ENCODE results near the gene ZYX. TPM values are rescaled to one million over a fixed set of nuclear protein-coding genes. Genes with fewer than 3 reads are reported as not detected.

Gene ZYX
- polyA plus RNA-seq, 1 of the 3 experiments (the other 2 are of a cell fraction) = 271 TPM

GRCh38 chr7:143384661-143385631 is 3.8 kb downstream of the ZYX start:
- Histone ChIP-seq H3K36me3 (replicated peaks in 1 of 2; ENCODE audit: control insufficient read depth in 1 of 2, insufficient read depth in 2 of 2, low read length in 1 of 2) (peaks cover 49 to 72% of the 10 kb centered on the region in 2 experiments), H3K79me2 (ENCODE audit: insufficient read depth) (peaks cover 92% of the 10 kb centered on the region), H3K4me3 (ENCODE audit: low read depth in 2 of 2, low read length in 1 of 2) (peak overlapping the region; percentile 79 to 99; a peak in 3 of 4 replicates), H3K9ac (peak overlapping the region; percentile 99), H3K27ac (ENCODE audit: low read depth in 2 of 2, low read length in 1 of 2) (peak overlapping the region in 1 of 2 experiments; percentile 100; a peak in 2 of 4 replicates), H3K4me2 (peak overlapping the region; percentile 100), H4K20me1 (ENCODE audit: insufficient read depth) (peaks cover 81% of the 10 kb centered on the region), H3K9me3 (no peaks in the 10 kb centered on the region), H3K9me2 (no peaks in the 10 kb centered on the region), H3K4me1 (ENCODE audit: control insufficient read depth in 1 of 2, insufficient read depth in 2 of 2, low read depth in 1 of 2, low read length in 1 of 2) (peaks cover 18 to 51% of the 10 kb centered on the region in 2 experiments; a peak in 3 of 4 replicates), H2AFZ (ENCODE audit: low read depth) (no peak overlapping the region), H3F3A (replicated peaks; ENCODE audit: insufficient read depth) (peaks cover 50% of the 10 kb centered on the region), H3K27me3 (ENCODE audit: insufficient read depth) (no peaks in the 10 kb centered on the region)
- ChIA-PET POLR2A (interaction anchor here (0.6 kb wide), 1 partner anchor 739 kb away, joined by 5 read pairs; no protein-coding TSS in a partner anchor), CTCF (interaction anchor here (0.8 to 2.8 kb wide), 3 partner anchors 32 to 574 kb away, joined by 3 to 13 read pairs (median 3); no protein-coding TSS in a partner anchor)
- no peak for DNase-seq
- 78% methylated on average over 14 of the region's 14 CpGs for WGBS (ENCODE audit: low lambda C conversion rate)
- TF ChIP-seq REST (IDR thresholded peaks at IDR 0.05; ENCODE audit: low read depth, low read length) = no peak
- TF ChIP-seq CTCF (IDR thresholded peaks at IDR 0.05) = no peak
- peak; percentile 3 for TF ChIP-seq POLR2AphosphoS5 (IDR thresholded peaks at IDR 0.05; ENCODE audit: low read depth, low read length)

DNA sequence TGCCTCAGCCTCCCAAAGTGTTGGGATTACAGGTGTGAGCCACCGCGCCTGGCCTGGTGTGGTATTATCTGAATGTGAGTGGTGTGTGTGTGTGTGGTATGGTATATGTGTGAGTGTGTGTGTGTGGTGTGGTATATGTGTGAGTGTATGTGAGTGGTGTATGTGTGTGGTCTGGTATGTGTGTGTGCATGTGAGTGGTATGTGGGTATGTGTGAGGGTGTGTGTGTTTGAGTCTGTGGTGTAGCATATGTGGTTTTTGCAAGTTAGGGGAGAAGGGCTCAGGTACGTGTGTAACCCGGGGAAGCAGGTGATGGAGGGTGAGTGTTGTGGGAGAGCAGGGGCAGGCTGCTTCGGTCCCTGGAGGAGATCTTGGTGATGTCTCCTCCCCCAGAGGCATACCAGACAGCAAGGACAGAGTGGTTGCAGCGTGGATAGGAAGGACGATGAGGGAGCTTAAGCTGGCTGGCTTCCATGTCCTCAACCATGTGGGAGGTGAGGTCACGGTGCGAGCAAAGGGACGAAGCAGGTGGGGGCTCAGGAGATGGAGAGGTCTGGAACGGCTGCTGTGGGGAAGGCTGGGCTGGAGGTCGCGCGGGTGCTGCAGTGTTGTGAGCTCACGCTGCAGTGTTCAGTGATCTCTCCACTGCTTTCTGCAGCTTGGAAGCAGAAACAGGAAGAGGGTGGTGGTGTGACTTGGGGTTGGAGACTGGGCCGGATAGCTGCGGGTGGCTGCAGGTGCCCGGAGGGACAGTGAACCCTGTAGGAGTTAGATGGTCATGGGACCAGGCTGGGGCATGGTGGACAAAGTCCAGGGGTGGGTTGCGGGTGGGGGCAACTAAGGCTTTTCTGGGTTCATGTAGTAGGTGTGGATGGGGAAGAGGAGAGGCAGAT is 5.0 kb downstream of the ZYX start:
- H3K27ac ChIP-seq (ENCODE audit: low read depth in 2 of 2, low read length in 1 of 2) = peak overlapping the region in 1 of 2 experiments; percentile 100; a peak in 2 of 4 replicates
- H3K36me3 ChIP-seq (replicated peaks in 1 of 2; ENCODE audit: control insufficient read depth in 1 of 2, insufficient read depth in 2 of 2, low read length in 1 of 2) = peaks cover 61 to 81% of the 10 kb centered on the region in 2 experiments
- H2AFZ ChIP-seq (ENCODE audit: low read depth) = no peak overlapping the region
- no peaks in the 10 kb centered on the region for H3K9me3 ChIP-seq
- H3K4me3 ChIP-seq (ENCODE audit: low read depth in 2 of 2, low read length in 1 of 2) = peak overlapping the region; percentile 0 to 99; a peak in 3 of 4 replicates
- CTCF ChIA-PET = interaction anchor here (1.1 kb wide), 1 partner anchor 19 kb away, joined by 3 read pairs; no protein-coding TSS in a partner anchor
- DNase-seq = no peak
- H3K4me2 ChIP-seq = peak overlapping the region; percentile 100
- POLR2A ChIA-PET = interaction anchor here (0.6 kb wide), 1 partner anchor 740 kb away, joined by 5 read pairs; no protein-coding TSS in a partner anchor
- peaks cover 82% of the 10 kb centered on the region for H3K79me2 ChIP-seq (ENCODE audit: insufficient read depth)
- H3K9ac ChIP-seq = peak overlapping the region; percentile 99
- H3K4me1 ChIP-seq (ENCODE audit: control insufficient read depth in 1 of 2, insufficient read depth in 2 of 2, low read depth in 1 of 2, low read length in 1 of 2) = peaks cover 17 to 61% of the 10 kb centered on the region in 2 experiments; a peak in 3 of 4 replicates
- no peaks in the 10 kb centered on the region for H3K9me2 ChIP-seq
- peaks cover 93% of the 10 kb centered on the region for H4K20me1 ChIP-seq (ENCODE audit: insufficient read depth)
- H3K27me3 ChIP-seq (ENCODE audit: insufficient read depth) = no peaks in the 10 kb centered on the region
- H3F3A ChIP-seq (replicated peaks; ENCODE audit: insufficient read depth) = peaks cover 58% of the 10 kb centered on the region
- TF ChIP-seq CTCF (IDR thresholded peaks at IDR 0.05) = no peak
- no peak for TF ChIP-seq ELF1 (IDR thresholded peaks at IDR 0.05)
- TF ChIP-seq, protein P1, sequence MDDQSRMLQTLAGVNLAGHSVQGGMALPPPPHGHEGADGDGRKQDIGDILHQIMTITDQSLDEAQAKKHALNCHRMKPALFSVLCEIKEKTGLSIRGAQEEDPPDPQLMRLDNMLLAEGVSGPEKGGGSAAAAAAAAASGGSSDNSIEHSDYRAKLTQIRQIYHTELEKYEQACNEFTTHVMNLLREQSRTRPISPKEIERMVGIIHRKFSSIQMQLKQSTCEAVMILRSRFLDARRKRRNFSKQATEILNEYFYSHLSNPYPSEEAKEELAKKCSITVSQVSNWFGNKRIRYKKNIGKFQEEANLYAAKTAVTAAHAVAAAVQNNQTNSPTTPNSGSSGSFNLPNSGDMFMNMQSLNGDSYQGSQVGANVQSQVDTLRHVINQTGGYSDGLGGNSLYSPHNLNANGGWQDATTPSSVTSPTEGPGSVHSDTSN (IDR thresholded peaks at IDR 0.05) = no peak
- TF ChIP-seq EP300 (IDR thresholded peaks at IDR 0.05; ENCODE audit: borderline replicate concordance in 1 of 2, low read depth in 1 of 2, low read length in 1 of 2) = no peak
- no peak for TF ChIP-seq TCF12 (IDR thresholded peaks at IDR 0.05)
- no peak for TF ChIP-seq YY1 (IDR thresholded peaks at IDR 0.05; ENCODE audit: low read depth)
- no peak for TF ChIP-seq FOSL2 (IDR thresholded peaks at IDR 0.05; ENCODE audit: borderline replicate concordance, low read depth)
- TF ChIP-seq MXI1 (IDR thresholded peaks at IDR 0.05; ENCODE audit: low read depth, low read length) = no peak
- 80% methylated on average over 19 of the region's 19 CpGs for WGBS (ENCODE audit: low lambda C conversion rate)
